Measurements from ENCODE around the gene OTOGL.
"Not testable (repeated sequence)": the region's sequence is repeated elsewhere in the genome, so short reads cannot be mapped to it uniquely, and the experiment has no call there.

The OTOGL gene

GRCh38 chr12:80083892-80084614 is 15.3 kb upstream of the OTOGL start:
- H3K36me3 ChIP-seq (ENCODE audit: control insufficient read depth, insufficient read depth, low read length) = not testable (repeated sequence)

GRCh38 chr12:80086025-80086424 is 13.3 kb upstream of the OTOGL start:
- H3K9me3 ChIP-seq (ENCODE audit: control insufficient read depth, insufficient read depth, low read depth, low read length) = 0 out of 2 replicates have a peak, but pooled peaks cover 8% of the 10 kb centered on the region
- H3K27me3 ChIP-seq (ENCODE audit: control insufficient read depth, insufficient read depth, low read length) = no peaks in the 10 kb centered on the region
- no peak overlapping the region for H3K27ac ChIP-seq (ENCODE audit: low read depth, low read length)
- H3K4me3 ChIP-seq (ENCODE audit: low read depth, low read length) = no peak overlapping the region
- no peaks in the 10 kb centered on the region for H3K36me3 ChIP-seq (ENCODE audit: control insufficient read depth, insufficient read depth, low read length)
- no peak overlapping the region for H3K9ac ChIP-seq (ENCODE audit: low read length)
- peaks cover 7% of the 10 kb centered on the region; the same call in 1 of the 2 replicates for H3K4me1 ChIP-seq (ENCODE audit: control insufficient read depth, insufficient read depth, low read length)

More at GRCh38 chr12:80083892-80084614, 15.3 kb upstream of the OTOGL start:
- H3K9me3 ChIP-seq (ENCODE audit: control insufficient read depth, insufficient read depth, low read depth, low read length); H3K4me1 ChIP-seq (ENCODE audit: control insufficient read depth, insufficient read depth, low read length); H3K27ac ChIP-seq (ENCODE audit: low read depth, low read length); H3K27me3 ChIP-seq (ENCODE audit: control insufficient read depth, insufficient read depth, low read length); H3K9ac ChIP-seq (ENCODE audit: low read length): not testable (repeated sequence)
- H3K4me3 ChIP-seq (ENCODE audit: low read depth, low read length) = peak overlapping the region; percentile 15; the same call in 1 of the 2 replicates

- H3K36me3 ChIP-seq (ENCODE audit: control insufficient read depth, insufficient read depth, low read length) = no peaks in the 10 kb centered on the region
- H3K9ac ChIP-seq (ENCODE audit: low read length) = no peak overlapping the region
- 0 out of 2 replicates have a peak, but pooled peaks cover 1% of the 10 kb centered on the region for H3K9me3 ChIP-seq (ENCODE audit: control insufficient read depth, insufficient read depth, low read depth, low read length)
- H3K27ac ChIP-seq (ENCODE audit: low read depth, low read length) = no peak overlapping the region
- peaks cover 7% of the 10 kb centered on the region; the same call in 1 of the 2 replicates for H3K4me1 ChIP-seq (ENCODE audit: control insufficient read depth, insufficient read depth, low read length)
- no peaks in the 10 kb centered on the region for H3K27me3 ChIP-seq (ENCODE audit: control insufficient read depth, insufficient read depth, low read length)
- no peak overlapping the region for H3K4me3 ChIP-seq (ENCODE audit: low read depth, low read length)
These were observed 11.7 kb upstream of the OTOGL start for GRCh38 chr12:80087486-80088213.

GRCh38 chr12:80100591-80100990 is 1.3 kb downstream of the OTOGL start:
- H3K4me1 ChIP-seq (ENCODE audit: control insufficient read depth, insufficient read depth, low read length) = no peaks in the 10 kb centered on the region
- H3K9ac ChIP-seq (ENCODE audit: low read length) = no peak overlapping the region
- H3K9me3 ChIP-seq (ENCODE audit: control insufficient read depth, insufficient read depth, low read depth, low read length) = no peaks in the 10 kb centered on the region
- H3K4me3 ChIP-seq (ENCODE audit: low read depth, low read length) = no peak overlapping the region
- no peaks in the 10 kb centered on the region for H3K27me3 ChIP-seq (ENCODE audit: control insufficient read depth, insufficient read depth, low read length)
- H3K36me3 ChIP-seq (ENCODE audit: control insufficient read depth, insufficient read depth, low read length) = no peaks in the 10 kb centered on the region
- no peak overlapping the region for H3K27ac ChIP-seq (ENCODE audit: low read depth, low read length)

- no peaks in the 10 kb centered on the region for H3K4me1 ChIP-seq (ENCODE audit: control insufficient read depth, insufficient read depth, low read length)
- H3K4me3 ChIP-seq (ENCODE audit: low read depth, low read length) = no peak overlapping the region
- no peak overlapping the region for H3K27ac ChIP-seq (ENCODE audit: low read depth, low read length)
- H3K36me3 ChIP-seq (ENCODE audit: control insufficient read depth, insufficient read depth, low read length) = no peaks in the 10 kb centered on the region
- H3K9ac ChIP-seq (ENCODE audit: low read length) = no peak overlapping the region
- no peaks in the 10 kb centered on the region for H3K27me3 ChIP-seq (ENCODE audit: control insufficient read depth, insufficient read depth, low read length)
- no peaks in the 10 kb centered on the region for H3K9me3 ChIP-seq (ENCODE audit: control insufficient read depth, insufficient read depth, low read depth, low read length)
These were observed 1.8 kb downstream of the OTOGL start for GRCh38 chr12:80101126-80101525.

- Histone ChIP-seq H3K4me1 (ENCODE audit: control insufficient read depth, insufficient read depth, low read length) (no peaks in the 10 kb centered on the region), H3K9ac (ENCODE audit: low read length) (no peak overlapping the region), H3K36me3 (ENCODE audit: control insufficient read depth, insufficient read depth, low read length) (no peaks in the 10 kb centered on the region), H3K27ac (ENCODE audit: low read depth, low read length) (no peak overlapping the region), H3K4me3 (ENCODE audit: low read depth, low read length) (no peak overlapping the region), H3K9me3 (ENCODE audit: control insufficient read depth, insufficient read depth, low read depth, low read length) (no peaks in the 10 kb centered on the region), H3K27me3 (ENCODE audit: control insufficient read depth, insufficient read depth, low read length) (no peaks in the 10 kb centered on the region)
These were observed 7.9 kb downstream of the OTOGL start for GRCh38 chr12:80107221-80107620.

- Histone ChIP-seq H3K9me3 (ENCODE audit: control insufficient read depth, insufficient read depth, low read depth, low read length) (no peaks in the 10 kb centered on the region), H3K9ac (ENCODE audit: low read length) (no peak overlapping the region), H3K27ac (ENCODE audit: low read depth, low read length) (no peak overlapping the region), H3K4me1 (ENCODE audit: control insufficient read depth, insufficient read depth, low read length) (no peaks in the 10 kb centered on the region), H3K27me3 (ENCODE audit: control insufficient read depth, insufficient read depth, low read length) (no peaks in the 10 kb centered on the region), H3K4me3 (ENCODE audit: low read depth, low read length) (no peak overlapping the region), H3K36me3 (ENCODE audit: control insufficient read depth, insufficient read depth, low read length) (no peaks in the 10 kb centered on the region)
These were observed 17.4 kb downstream of the OTOGL start for GRCh38 chr12:80116735-80117134.

- Histone ChIP-seq H3K36me3 (ENCODE audit: control insufficient read depth, insufficient read depth, low read length) (no peaks in the 10 kb centered on the region), H3K4me3 (ENCODE audit: low read depth, low read length) (no peak overlapping the region), H3K9me3 (ENCODE audit: control insufficient read depth, insufficient read depth, low read depth, low read length) (no peaks in the 10 kb centered on the region), H3K4me1 (ENCODE audit: control insufficient read depth, insufficient read depth, low read length) (no peaks in the 10 kb centered on the region), H3K27ac (ENCODE audit: low read depth, low read length) (no peak overlapping the region), H3K9ac (ENCODE audit: low read length) (no peak overlapping the region), H3K27me3 (ENCODE audit: control insufficient read depth, insufficient read depth, low read length) (no peaks in the 10 kb centered on the region)
These were observed 19.4 kb downstream of the OTOGL start for GRCh38 chr12:80118565-80119324.

- no peaks in the 10 kb centered on the region for H3K36me3 ChIP-seq (ENCODE audit: control insufficient read depth, insufficient read depth, low read length)
- no peak overlapping the region for H3K4me3 ChIP-seq (ENCODE audit: low read depth, low read length)
- H3K4me1 ChIP-seq (ENCODE audit: control insufficient read depth, insufficient read depth, low read length) = no peaks in the 10 kb centered on the region
- no peak overlapping the region for H3K9ac ChIP-seq (ENCODE audit: low read length)
- H3K27ac ChIP-seq (ENCODE audit: low read depth, low read length) = no peak overlapping the region
- no peaks in the 10 kb centered on the region for H3K9me3 ChIP-seq (ENCODE audit: control insufficient read depth, insufficient read depth, low read depth, low read length)
- no peaks in the 10 kb centered on the region for H3K27me3 ChIP-seq (ENCODE audit: control insufficient read depth, insufficient read depth, low read length)
These were observed 21.7 kb downstream of the OTOGL start for GRCh38 chr12:80120994-80121393.

GRCh38 chr12:80121661-80122060 is 22.3 kb downstream of the OTOGL start:
- H3K9me3 ChIP-seq (ENCODE audit: control insufficient read depth, insufficient read depth, low read depth, low read length) = no peaks in the 10 kb centered on the region
- H3K4me3 ChIP-seq (ENCODE audit: low read depth, low read length) = no peak overlapping the region
- H3K9ac ChIP-seq (ENCODE audit: low read length) = no peak overlapping the region
- H3K4me1 ChIP-seq (ENCODE audit: control insufficient read depth, insufficient read depth, low read length) = no peaks in the 10 kb centered on the region
- no peak overlapping the region for H3K27ac ChIP-seq (ENCODE audit: low read depth, low read length)
- H3K27me3 ChIP-seq (ENCODE audit: control insufficient read depth, insufficient read depth, low read length) = no peaks in the 10 kb centered on the region
- no peaks in the 10 kb centered on the region for H3K36me3 ChIP-seq (ENCODE audit: control insufficient read depth, insufficient read depth, low read length)
